Gastrocnemius medialis (tissue), 4 donors: ENCODE data around the gene MAML3.

ENCODE experiments used
- CTCF ChIP-seq, 5 experiments: fragments of 450-650 bp in 3 of 5; fragments of 200-600 bp in 2 of 5; sonication (generic) in 2 of 5; IDR thresholded peaks in 4 of 5; conservative IDR thresholded peaks in 1 of 5; 1 replicate in 4 of 5; 2 replicates in 1 of 5; pipeline ENCODE4 v1.5.1; 2016 to 2019; ENCODE audit warnings: antibody characterized with exemption in 5 of 5, mild to moderate bottlenecking in 3 of 5, moderate library complexity in 3 of 5
- POLR2A ChIP-seq, 2 donors: fragments of 450-650 bp; IDR thresholded peaks; one replicate each; pipeline ENCODE4 v1.6.1; 2017; ENCODE audit warnings: antibody characterized with exemption in 2 of 2, mild to moderate bottlenecking in 2 of 2, moderate library complexity in 2 of 2

- no peak for TF ChIP-seq CTCF (IDR thresholded peaks at IDR 0.05 in 4 of 5, conservative IDR thresholded peaks at IDR 0.05 in 1 of 5)
- TF ChIP-seq POLR2A (IDR thresholded peaks at IDR 0.05), result no peak
These were observed 56.4 kb downstream of the MAML3 start for GRCh38 chr4:140097572-140097971.
